Spleen (tissue), 7 donors: ENCODE measurements around the gene ADH5.

Experiments used
- CTCF ChIP-seq, 11 experiments: fragments of 200-600 bp in 7 of 11; fragments of 450-650 bp in 4 of 11; sonication (generic) in 4 of 11; IDR thresholded peaks in 8 of 11; conservative IDR thresholded peaks in 3 of 11; 1 replicate in 7 of 11; 2 replicates in 4 of 11; pipeline versions ENCODE4 v1.4.0 to v1.8.0; 2016 to 2021; ENCODE audit warnings: antibody characterized with exemption in 11 of 11, inconsistent platforms in 4 of 11, mild to moderate bottlenecking in 1 of 11
- POLR2A ChIP-seq, 3 donors: fragments of 450-650 bp; IDR thresholded peaks; one replicate each; pipeline ENCODE4 v1.5.1; 2017; ENCODE audit warnings: antibody characterized with exemption in 3 of 3, mild to moderate bottlenecking in 1 of 3
- donor health status: DM: no; HTN: no; CAD: no; lungs with moderate emphysema.
- donor health status: DM: no; HTN: no; CAD: no.
- donor health status: DM: no; HTN: no; CAD: no.

GRCh38 chr4:99131378-99131777 lies 42.8 kb upstream of the ADH5 start:
- TF ChIP-seq CTCF (IDR thresholded peaks at IDR 0.05 in 8 of 11, conservative IDR thresholded peaks at IDR 0.05 in 3 of 11), result no peak
- TF ChIP-seq POLR2A (IDR thresholded peaks at IDR 0.05), result no peak
